GM12878 (cell line): ENCODE measurements around the gene FADS3. TPM values are rescaled to one million over a fixed set of nuclear protein-coding genes. Genes with fewer than 3 reads are reported as not detected.

Source experiments
- ATAC-seq: fragments of 200-7000 bp; cut with Tn5 transposase; 3 replicates; pipeline ENCODE4 v1.9.1; 2020; ENCODE audit warnings: mild to moderate bottlenecking, moderate library complexity
- BruUV-seq: library from RNA; stranded (reverse); fragments of 400-500 nt; replicated peaks from 2 replicates; lab custom pipeline; 2021; lab: Mats Ljungman, UMichigan
- CTCF ChIA-PET: fragments of 300-600 bp; sonication (Branson Sonifier 250); formaldehyde crosslinking; extraction: SDS; loops from one replicate; lab custom pipeline; 2021; ENCODE audit warnings: inconsistent platforms; lab: Yijun Ruan, JAX
- POLR2A ChIA-PET: fragments of 350-600 bp; formaldehyde crosslinking; extraction: SDS; loops from one replicate; lab custom pipeline; 2021; ENCODE audit warnings: inconsistent platforms; lab: Charles Lee
- RAD21 ChIA-PET: fragments of 300-600 bp; sonication (Branson Sonifier 250); formaldehyde crosslinking; loops from one replicate; lab custom pipeline; 2023; ENCODE audit warnings: antibody characterized with exemption; ENCODE audit not compliant: unreplicated experiment; lab: Charles Lee
- SMC1A ChIA-PET: fragments of 300-600 bp; sonication (Branson Sonifier 250); formaldehyde crosslinking; loops from one replicate; lab custom pipeline; 2023; ENCODE audit not compliant: unreplicated experiment, uncharacterized antibody; lab: Charles Lee
- DNase-seq: peaks from one replicate; pipeline ENCODE4 v3.0.0-alpha.2; 2011; ENCODE audit warnings: low read depth, low spot score
- FAIRE-seq: peaks from 3 replicates; lab custom pipeline; 2011; peaks lifted over from hg19 to GRCh38; lab: Jason Lieb, UNC
- H2AFZ ChIP-seq: 2 replicates; pipeline ENCODE4 v1.6.0; 2011; ENCODE audit warnings: low read depth, low read length, control low read depth; ENCODE audit not compliant: control insufficient read depth
- H3K27ac ChIP-seq: 2 replicates; pipeline ENCODE4 v1.5.1; 2011; ENCODE audit warnings: control low read depth; ENCODE audit not compliant: control insufficient read depth, insufficient read depth
- H3K27me3 ChIP-seq, 2 experiments: replicated peaks in 1 of 2; 2 replicates each; pipeline versions ENCODE4 v1.6.0 to v1.6.1; 2011; ENCODE audit warnings: low read length in 1 of 2; ENCODE audit not compliant: control insufficient read depth in 2 of 2, insufficient read depth in 2 of 2
- H3K36me3 ChIP-seq, 2 experiments: 2 replicates each; pipeline ENCODE4 v1.5.1; 2011; ENCODE audit warnings: low read length in 1 of 2; ENCODE audit not compliant: control insufficient read depth in 2 of 2, insufficient read depth in 2 of 2
- H3K4me1 ChIP-seq: 2 replicates; pipeline ENCODE4 v1.6.1; 2011; ENCODE audit warnings: mild to moderate bottlenecking, low read length, moderate library complexity, mixed read lengths; ENCODE audit not compliant: control insufficient read depth, insufficient read depth
- H3K4me2 ChIP-seq: 2 replicates; pipeline ENCODE4 v1.6.0; 2011; ENCODE audit warnings: control low read depth; ENCODE audit not compliant: control insufficient read depth, insufficient read depth
- H3K4me3 ChIP-seq: fragments of 200-600 bp; sonication (generic); 2 replicates; pipeline ENCODE4 v1.5.1; 2016
- H3K79me2 ChIP-seq: 2 replicates; pipeline ENCODE4 v1.6.0; 2011; ENCODE audit warnings: low read length; ENCODE audit not compliant: control insufficient read depth, insufficient read depth
- H3K9ac ChIP-seq: 2 replicates; pipeline ENCODE4 v1.8.0; 2011; ENCODE audit warnings: low read length, control low read depth, mixed read lengths; ENCODE audit not compliant: control insufficient read depth, insufficient read depth
- H3K9me3 ChIP-seq: replicated peaks from 3 replicates; pipeline ENCODE4 v1.5.1; 2011; ENCODE audit warnings: mild to moderate bottlenecking, low read length; ENCODE audit not compliant: control insufficient read depth, insufficient read depth
- H4K20me1 ChIP-seq: 2 replicates; pipeline ENCODE4 v1.6.0; 2011; ENCODE audit not compliant: control insufficient read depth, insufficient read depth
- CBX5 ChIP-seq: sonication (generic); IDR thresholded peaks from 2 replicates; pipeline ENCODE4 v1.6.1; 2016; ENCODE audit warnings: low read depth, moderate library complexity, mild to moderate bottlenecking, inconsistent platforms
- ETV6 ChIP-seq, 2 experiments: fragments of 450-650 bp in 1 of 2; IDR thresholded peaks in 1 of 2; conservative IDR thresholded peaks in 1 of 2; 2 replicates each; pipeline ENCODE4 v1.6.1; 2014; ENCODE audit warnings: antibody characterized with exemption in 1 of 2, borderline replicate concordance in 1 of 2, low read depth in 1 of 2, mild to moderate bottlenecking in 1 of 2, moderate library complexity in 1 of 2
- NFYB ChIP-seq: IDR thresholded peaks from 2 replicates; pipeline ENCODE4 v1.6.1; 2011; ENCODE audit warnings: low read depth, mild to moderate bottlenecking, low read length, improper control_type of control experiment, moderate library complexity; ENCODE audit not compliant: insufficient read depth
- SREBF2 ChIP-seq: IDR thresholded peaks from 2 replicates; pipeline ENCODE4 v1.6.1; 2012; ENCODE audit warnings: mild to moderate bottlenecking, low read length
- ZBTB33 ChIP-seq: fragments of 450-650 bp; IDR thresholded peaks from 2 replicates; pipeline ENCODE4 v1.6.1; 2017; ENCODE audit warnings: mild to moderate bottlenecking
- WGBS: methylation state at CpG from one replicate; pipeline ENCODE4 v1.1.6; 2016; ENCODE audit warnings: low lambda C conversion rate; ENCODE audit not compliant: insufficient replicate concordance, insufficient coverage; ENCODE audit errors: missing lambda C conversion rate; 5-methylcytosine and 5-hydroxymethylcytosine counted together
- in situ Hi-C: fragments of 300-500 bp; cut with MboI; formaldehyde crosslinking; loops from 9 replicates; pipeline ENCODE4 v1.14.3; 2018; ENCODE audit warnings: mixed read lengths
- intact Hi-C: fragments of 100-400 bp; cut with micrococcal nuclease; formaldehyde crosslinking; loops from one replicate; pipeline ENCODE4 v1.14.2; 2022; ENCODE audit not compliant: unreplicated experiment
- polyA plus RNA-seq, 11 experiments: library from polyadenylated mRNA; depleted of rRNA in 4 of 11; unstranded in 6 of 11; stranded (reverse) in 5 of 11; fragments of >200 nt; fragmentation: Nextera tagmentation in 4 of 11; fragmentation: Illumina TruSeq in 1 of 11; extraction: Ambion mirVana in 4 of 11; extraction: Trizol in 1 of 11; gene quantifications; 1 replicate in 1 of 11; 2 replicates in 10 of 11; pipeline versions ENCODE4 v1.2.1 to v1.2.3, GENCODE V29; 2011 to 2016; ENCODE audit warnings: inconsistent platforms in 2 of 11, missing spikeins in 2 of 11, low read depth in 1 of 11
- total RNA-seq, 4 experiments: library from RNA; depleted of rRNA in 3 of 4; stranded (reverse); fragments of >200 nt in 3 of 4; fragmentation: Illumina TruSeq in 1 of 4; extraction: Trizol in 1 of 4; gene quantifications; 2 replicates each; pipeline versions ENCODE4 v1.2.1 to v1.2.3, GENCODE V29; 2013 to 2021
- TF ChIP-seq, protein P1 (sequence below): IDR thresholded peaks from 2 replicates; pipeline ENCODE4 v1.6.1; 2012; ENCODE audit warnings: low read length, inconsistent platforms

FADS3 gene
- total and polyA plus RNA-seq, 10 of the 15 experiments (the other 5 are each of a cell fraction or from before 2014, with no cell fraction given), result 0.23 to 8.1 (median 4.2) TPM

GRCh38 chr11:61853698-61854169 lies 37.6 kb downstream of the FADS3 start:
- H3K4me1 ChIP-seq, result peaks cover 5% of the 10 kb centered on the region; the same call in 1 of the 2 replicates
- SMC1A ChIA-PET, result no interaction called here
- H3K27me3 ChIP-seq, result no peaks in the 10 kb centered on the region
- intact Hi-C loops, result no loop called here
- no peaks in the 10 kb centered on the region for H3K79me2 ChIP-seq
- in situ Hi-C loops, result no loop called here
- peaks cover 26 to 46% of the 10 kb centered on the region in 2 experiments for H3K36me3 ChIP-seq
- no peak overlapping the region for H3K4me2 ChIP-seq
- no peak overlapping the region for H3K27ac ChIP-seq
- ATAC-seq, result no peak
- no peaks in the 10 kb centered on the region for H3K9me3 ChIP-seq
- WGBS, result 81% methylated on average over 13 of the region's 13 CpGs
- H4K20me1 ChIP-seq, result no peaks in the 10 kb centered on the region
- no peak for TF ChIP-seq ZBTB33
- TF ChIP-seq ETV6 (conservative IDR thresholded peaks at IDR 0.05 in 1 of 2, IDR thresholded peaks at IDR 0.05 in 1 of 2; ENCODE audit: borderline replicate concordance in 1 of 2, low read depth in 1 of 2), result no peak
- no peak for TF ChIP-seq CBX5
- TF ChIP-seq, protein P1, sequence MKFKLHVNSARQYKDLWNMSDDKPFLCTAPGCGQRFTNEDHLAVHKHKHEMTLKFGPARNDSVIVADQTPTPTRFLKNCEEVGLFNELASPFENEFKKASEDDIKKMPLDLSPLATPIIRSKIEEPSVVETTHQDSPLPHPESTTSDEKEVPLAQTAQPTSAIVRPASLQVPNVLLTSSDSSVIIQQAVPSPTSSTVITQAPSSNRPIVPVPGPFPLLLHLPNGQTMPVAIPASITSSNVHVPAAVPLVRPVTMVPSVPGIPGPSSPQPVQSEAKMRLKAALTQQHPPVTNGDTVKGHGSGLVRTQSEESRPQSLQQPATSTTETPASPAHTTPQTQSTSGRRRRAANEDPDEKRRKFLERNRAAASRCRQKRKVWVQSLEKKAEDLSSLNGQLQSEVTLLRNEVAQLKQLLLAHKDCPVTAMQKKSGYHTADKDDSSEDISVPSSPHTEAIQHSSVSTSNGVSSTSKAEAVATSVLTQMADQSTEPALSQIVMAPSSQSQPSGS, result no peak
- TF ChIP-seq NFYB, result no peak
- TF ChIP-seq SREBF2, result no peak
- H3K9ac ChIP-seq, result no peak overlapping the region
- BruUV-seq, result no TSS peak
- no peak for FAIRE-seq
- H3K4me3 ChIP-seq, result no peak overlapping the region
- CTCF ChIA-PET, result interaction anchor here (1.4 to 1.9 kb wide), 2 partner anchors 17 to 56 kb away, joined by 6 to 8 read pairs; no protein-coding TSS in a partner anchor
- RAD21 ChIA-PET, result no interaction called here
- no peak for DNase-seq
- H2AFZ ChIP-seq, result no peak overlapping the region
- POLR2A ChIA-PET, result no interaction called here
